GM10248 (cell line): ENCODE results near the gene CDC37L1.

Experiments used
- CTCF ChIA-PET: fragments of 300-600 bp; sonication (Branson Sonifier 250); formaldehyde crosslinking; extraction: SDS; loops from one replicate; lab custom pipeline; 2021; ENCODE audit warnings: antibody characterized with exemption; lab: Yijun Ruan, JAX
- POLR2A ChIA-PET: fragments of 350-650 bp; sonication (Branson Sonifier 250); formaldehyde crosslinking; extraction: SDS; loops from one replicate; lab custom pipeline; 2020; ENCODE audit warnings: antibody characterized with exemption; lab: Yijun Ruan, JAX
- DNase-seq: peaks from one replicate; pipeline ENCODE4 v3.0.0; 2012; ENCODE audit errors: extremely low spot score
- CTCF ChIP-seq: IDR thresholded peaks from 2 replicates; pipeline ENCODE4 v1.5.1; 2012; ENCODE audit warnings: mild to moderate bottlenecking, low read depth; ENCODE audit errors: extremely low read depth, missing control alignments, control extremely low read depth

CDC37L1 gene

GRCh38 chr9:4725706-4726442 is 46.5 kb downstream of the CDC37L1 start:
- ChIA-PET POLR2A (no interaction called here), CTCF (no interaction called here)
- DNase-seq: no peak
- TF ChIP-seq CTCF: no peak

- no peak for DNase-seq
- ChIA-PET POLR2A (interaction anchor here (0.9 kb wide), 1 partner anchor 21 kb away, joined by 3 read pairs; no protein-coding TSS in a partner anchor), CTCF (interaction anchor here (0.9 to 1.8 kb wide), 5 partner anchors 9 to 123 kb away, joined by 3 to 6 read pairs (median 3); no protein-coding TSS in a partner anchor)
- TF ChIP-seq CTCF: no peak
Observed at GRCh38 chr9:4727593-4727992, 48.2 kb downstream of the CDC37L1 start.

- CTCF ChIA-PET: interaction anchor here (1.5 to 2.2 kb wide), 3 partner anchors 8 to 38 kb away, joined by 3 to 8 read pairs (median 6); no protein-coding TSS in a partner anchor
- no peak for DNase-seq
- POLR2A ChIA-PET: no interaction called here
- no peak for TF ChIP-seq CTCF
Observed at GRCh38 chr9:4732890-4733289, 53.5 kb downstream of the CDC37L1 start.

GRCh38 chr9:4734150-4734549 is 54.8 kb downstream of the CDC37L1 start:
- TF ChIP-seq CTCF: no peak
- no peak for DNase-seq
- ChIA-PET POLR2A (no interaction called here), CTCF (interaction anchor here (1.5 to 2.1 kb wide), 2 partner anchors 15 to 39 kb away, joined by 3 to 8 read pairs; no protein-coding TSS in a partner anchor)

- ChIA-PET POLR2A (no interaction called here), CTCF (interaction anchor here (3.7 kb wide), 1 partner anchor 12 kb away, joined by 23 read pairs; no protein-coding TSS in a partner anchor)
- DNase-seq: no peak
- no peak for TF ChIP-seq CTCF
Observed at GRCh38 chr9:4738866-4739586, 59.7 kb downstream of the CDC37L1 start.
